ENCODE results near the gene ZSCAN16. TPM values are rescaled to one million over a fixed set of nuclear protein-coding genes. Genes with fewer than 3 reads are reported as not detected.

Gene ZSCAN16
- total and polyA plus RNA-seq, 2 of the 13 experiments (the other 11 are each of a cell fraction or from before 2014, with no cell fraction given) = 5.7 to 12.7 TPM

DNA sequence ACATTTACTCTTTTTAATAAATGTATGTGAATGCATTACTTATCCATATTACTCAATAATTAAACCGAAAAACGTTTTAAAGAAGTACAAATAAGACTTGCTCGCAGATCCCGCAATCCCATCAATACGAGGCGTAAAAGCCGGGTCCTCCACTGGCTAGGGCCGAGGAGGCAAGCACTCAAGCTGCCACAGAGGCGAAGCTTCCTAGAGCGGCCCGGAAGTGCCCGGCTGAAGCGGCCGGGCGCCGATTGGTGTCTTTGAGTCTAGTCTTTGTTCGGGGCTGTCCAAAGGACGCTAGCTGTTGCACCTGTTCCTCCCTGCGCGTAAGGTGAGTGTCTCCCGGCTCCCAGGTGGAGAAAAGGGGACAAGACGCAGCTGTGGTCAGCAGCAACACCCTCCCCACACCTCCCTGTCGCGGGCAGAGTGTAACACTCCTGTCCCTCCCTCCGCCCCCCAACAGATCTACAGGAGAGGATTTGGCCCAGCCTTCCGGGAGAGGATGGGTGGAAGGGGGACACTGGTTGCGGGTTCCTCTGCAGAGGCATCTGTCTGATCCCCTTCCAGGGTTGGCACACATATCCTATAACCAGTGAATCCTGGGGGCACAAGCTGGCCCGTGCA lies at the start of gene ZSCAN16 (continued):
- TF ChIP-seq, protein P1, sequence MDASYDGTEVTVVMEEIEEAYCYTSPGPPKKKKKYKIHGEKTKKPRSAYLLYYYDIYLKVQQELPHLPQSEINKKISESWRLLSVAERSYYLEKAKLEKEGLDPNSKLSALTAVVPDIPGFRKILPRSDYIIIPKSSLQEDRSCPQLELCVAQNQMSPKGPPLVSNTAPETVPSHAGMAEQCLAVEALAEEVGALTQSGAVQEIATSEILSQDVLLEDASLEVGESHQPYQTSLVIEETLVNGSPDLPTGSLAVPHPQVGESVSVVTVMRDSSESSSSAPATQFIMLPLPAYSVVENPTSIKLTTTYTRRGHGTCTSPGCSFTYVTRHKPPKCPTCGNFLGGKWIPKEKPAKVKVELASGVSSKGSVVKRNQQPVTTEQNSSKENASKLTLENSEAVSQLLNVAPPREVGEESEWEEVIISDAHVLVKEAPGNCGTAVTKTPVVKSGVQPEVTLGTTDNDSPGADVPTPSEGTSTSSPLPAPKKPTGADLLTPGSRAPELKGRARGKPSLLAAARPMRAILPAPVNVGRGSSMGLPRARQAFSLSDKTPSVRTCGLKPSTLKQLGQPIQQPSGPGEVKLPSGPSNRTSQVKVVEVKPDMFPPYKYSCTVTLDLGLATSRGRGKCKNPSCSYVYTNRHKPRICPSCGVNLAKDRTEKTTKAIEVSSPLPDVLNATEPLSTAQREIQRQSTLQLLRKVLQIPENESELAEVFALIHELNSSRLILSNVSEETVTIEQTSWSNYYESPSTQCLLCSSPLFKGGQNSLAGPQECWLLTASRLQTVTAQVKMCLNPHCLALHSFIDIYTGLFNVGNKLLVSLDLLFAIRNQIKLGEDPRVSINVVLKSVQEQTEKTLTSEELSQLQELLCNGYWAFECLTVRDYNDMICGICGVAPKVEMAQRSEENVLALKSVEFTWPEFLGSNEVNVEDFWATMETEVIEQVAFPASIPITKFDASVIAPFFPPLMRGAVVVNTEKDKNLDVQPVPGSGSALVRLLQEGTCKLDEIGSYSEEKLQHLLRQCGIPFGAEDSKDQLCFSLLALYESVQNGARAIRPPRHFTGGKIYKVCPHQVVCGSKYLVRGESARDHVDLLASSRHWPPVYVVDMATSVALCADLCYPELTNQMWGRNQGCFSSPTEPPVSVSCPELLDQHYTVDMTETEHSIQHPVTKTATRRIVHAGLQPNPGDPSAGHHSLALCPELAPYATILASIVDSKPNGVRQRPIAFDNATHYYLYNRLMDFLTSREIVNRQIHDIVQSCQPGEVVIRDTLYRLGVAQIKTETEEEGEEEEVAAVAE (CRISPR knock-in tag; IDR thresholded peaks at IDR 0.05; ENCODE audit: borderline replicate concordance) = peak; percentile 88
- TF ChIP-seq REXO4 (CRISPR knock-in tag; IDR thresholded peaks at IDR 0.05; ENCODE audit: borderline replicate concordance) (0 out of 2 replicates have a peak, but pooled peaks have one; percentile 43), TCF7 (IDR thresholded peaks at IDR 0.05; ENCODE audit: low read depth) (no peak), ZBTB21 (CRISPR knock-in tag; IDR thresholded peaks at IDR 0.05) (no peak), TEAD3 (CRISPR knock-in tag; optimal IDR thresholded peaks at IDR 0.05; ENCODE audit: borderline replicate concordance) (peak; percentile 69), KDM5A (IDR thresholded peaks at IDR 0.05; ENCODE audit: borderline replicate concordance, low read length) (peak; percentile 96), ZNF138 (CRISPR knock-in tag; IDR thresholded peaks at IDR 0.05; ENCODE audit: low read depth) (0 out of 2 replicates have a peak, but pooled peaks have one; percentile 63), ZSCAN22 (CRISPR knock-in tag; IDR thresholded peaks at IDR 0.05) (no peak), NRL (CRISPR knock-in tag; IDR thresholded peaks at IDR 0.05; ENCODE audit: borderline replicate concordance) (peak; percentile 90; the same call in 1 of the 2 replicates), CHCHD3 (CRISPR knock-in tag; IDR thresholded peaks at IDR 0.05) (0 out of 2 replicates have a peak, but pooled peaks have one; percentile 33), ATRX (CRISPR knock-in tag; IDR thresholded peaks at IDR 0.05; ENCODE audit: borderline replicate concordance) (no peak), ZKSCAN1 (IDR thresholded peaks at IDR 0.05; ENCODE audit: low read length) (no peak), CENPX (CRISPR knock-in tag; IDR thresholded peaks at IDR 0.05) (no peak), RFXAP (CRISPR knock-in tag; IDR thresholded peaks at IDR 0.05; ENCODE audit: borderline replicate concordance) (peak; percentile 80; the same call in 1 of the 2 replicates), CREM (IDR thresholded peaks at IDR 0.05) (peak; percentile 63; the same call in 1 of the 2 replicates), CREM (CRISPR knock-in tag; IDR thresholded peaks at IDR 0.05) (no peak), SALL2 (CRISPR knock-in tag; IDR thresholded peaks at IDR 0.05) (peak; percentile 89; the same call in 1 of the 2 replicates), IKZF1 (IDR thresholded peaks at IDR 0.05) (no peak), MEIS1 (CRISPR knock-in tag; IDR thresholded peaks at IDR 0.05; ENCODE audit: borderline replicate concordance) (0 out of 2 replicates have a peak, but pooled peaks have one; percentile 43)
- TF ChIP-seq, protein P2, sequence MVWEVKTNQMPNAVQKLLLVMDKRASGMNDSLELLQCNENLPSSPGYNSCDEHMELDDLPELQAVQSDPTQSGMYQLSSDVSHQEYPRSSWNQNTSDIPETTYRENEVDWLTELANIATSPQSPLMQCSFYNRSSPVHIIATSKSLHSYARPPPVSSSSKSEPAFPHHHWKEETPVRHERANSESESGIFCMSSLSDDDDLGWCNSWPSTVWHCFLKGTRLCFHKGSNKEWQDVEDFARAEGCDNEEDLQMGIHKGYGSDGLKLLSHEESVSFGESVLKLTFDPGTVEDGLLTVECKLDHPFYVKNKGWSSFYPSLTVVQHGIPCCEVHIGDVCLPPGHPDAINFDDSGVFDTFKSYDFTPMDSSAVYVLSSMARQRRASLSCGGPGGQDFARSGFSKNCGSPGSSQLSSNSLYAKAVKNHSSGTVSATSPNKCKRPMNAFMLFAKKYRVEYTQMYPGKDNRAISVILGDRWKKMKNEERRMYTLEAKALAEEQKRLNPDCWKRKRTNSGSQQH (CRISPR knock-in tag; IDR thresholded peaks at IDR 0.05; ENCODE audit: low read depth) = peak; percentile 92
- TF ChIP-seq, protein P3, sequence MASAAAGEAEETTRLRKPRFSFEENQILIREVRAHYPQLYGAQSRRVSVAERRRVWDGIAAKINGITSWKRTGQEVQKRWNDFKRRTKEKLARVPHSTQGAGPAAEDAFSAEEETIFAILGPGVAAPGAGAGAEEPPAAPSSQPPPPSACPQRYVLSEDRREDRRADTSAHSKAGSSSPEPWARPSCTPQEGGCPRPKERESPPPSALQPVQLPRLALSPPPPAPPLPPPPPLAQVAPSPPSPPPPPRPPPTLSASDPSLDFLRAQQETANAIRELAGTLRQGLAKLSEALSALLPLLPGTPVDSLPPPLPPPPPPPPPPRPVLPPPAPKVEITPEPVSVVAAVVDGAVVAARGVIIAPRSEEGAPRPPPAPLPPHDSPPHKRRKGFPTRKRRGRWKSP (CRISPR knock-in tag; IDR thresholded peaks at IDR 0.05) = no peak; the same call in 1 of the 2 replicates
- TF ChIP-seq, protein P4, sequence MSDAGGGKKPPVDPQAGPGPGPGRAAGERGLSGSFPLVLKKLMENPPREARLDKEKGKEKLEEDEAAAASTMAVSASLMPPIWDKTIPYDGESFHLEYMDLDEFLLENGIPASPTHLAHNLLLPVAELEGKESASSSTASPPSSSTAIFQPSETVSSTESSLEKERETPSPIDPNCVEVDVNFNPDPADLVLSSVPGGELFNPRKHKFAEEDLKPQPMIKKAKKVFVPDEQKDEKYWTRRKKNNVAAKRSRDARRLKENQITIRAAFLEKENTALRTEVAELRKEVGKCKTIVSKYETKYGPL (CRISPR knock-in tag; IDR thresholded peaks at IDR 0.05) = no peak
